GM19099 (cell line): ENCODE data around the gene APBB3.
A peak's percentile ranks its signal among the peaks of the same experiment; 100 is the strongest.

Experiments used
- POLR2A ChIP-seq: IDR thresholded peaks from 3 replicates; pipeline ENCODE4 v1.6.1; 2011; ENCODE audit warnings: low read depth; ENCODE audit not compliant: insufficient read length; ENCODE audit errors: extremely low read depth

The APBB3 gene

GRCh38 chr5:140547508-140548299 lies 16.7 kb downstream of the APBB3 start, which contains the start of gene EIF4EBP3:
Gene EIF4EBP3 (plus strand): TSS chr5:140547662. CDS start chr5:140547738, 76 bp downstream.
- TF ChIP-seq POLR2A: peak; percentile 31

DNA sequence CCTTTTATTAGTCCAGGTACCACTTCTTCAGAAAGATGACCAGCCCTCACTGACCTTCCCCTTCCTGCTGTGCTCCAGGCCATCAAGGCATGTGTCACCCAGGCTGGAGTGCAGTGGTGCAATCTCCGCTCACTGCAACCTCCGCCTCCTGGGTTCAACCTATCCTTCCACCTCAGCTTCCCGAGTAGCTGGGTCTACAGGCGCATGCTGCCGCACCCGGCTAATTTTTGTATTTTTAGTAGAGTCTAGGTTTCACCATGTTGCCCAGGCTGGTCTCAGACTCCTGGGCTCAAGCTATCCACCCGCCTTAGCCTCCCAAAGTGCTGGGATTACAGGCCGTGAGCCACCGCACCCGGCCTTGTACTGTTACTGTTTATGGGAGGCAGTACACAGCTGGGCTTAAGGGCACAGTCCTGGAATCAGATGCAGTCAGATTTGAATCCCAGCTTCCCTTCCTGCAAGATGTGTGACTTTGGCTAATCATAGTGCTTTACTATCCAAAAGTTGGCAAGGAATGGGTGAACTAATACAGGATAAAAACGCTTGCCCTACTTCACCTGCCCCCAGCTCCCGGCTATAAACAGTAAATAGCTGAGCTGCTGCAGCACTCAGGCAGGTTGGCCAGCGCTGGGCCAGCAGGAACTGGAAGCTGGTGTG lies 17.4 kb downstream of the APBB3 start:
- TF ChIP-seq POLR2A: no peak

GRCh38 chr5:140545606-140546005 lies 18.8 kb downstream of the APBB3 start:
- no peak for TF ChIP-seq POLR2A

- no peak for TF ChIP-seq POLR2A
Observed at GRCh38 chr5:140544986-140545385, 19.4 kb downstream of the APBB3 start.

- TF ChIP-seq POLR2A: no peak
Observed at GRCh38 chr5:140542972-140543371, 21.4 kb downstream of the APBB3 start.

- no peak for TF ChIP-seq POLR2A
Observed at GRCh38 chr5:140540227-140540626, 24.2 kb downstream of the APBB3 start.

- no peak for TF ChIP-seq POLR2A
Observed at GRCh38 chr5:140524003-140524402, 40.4 kb downstream of the APBB3 start.

DNA sequence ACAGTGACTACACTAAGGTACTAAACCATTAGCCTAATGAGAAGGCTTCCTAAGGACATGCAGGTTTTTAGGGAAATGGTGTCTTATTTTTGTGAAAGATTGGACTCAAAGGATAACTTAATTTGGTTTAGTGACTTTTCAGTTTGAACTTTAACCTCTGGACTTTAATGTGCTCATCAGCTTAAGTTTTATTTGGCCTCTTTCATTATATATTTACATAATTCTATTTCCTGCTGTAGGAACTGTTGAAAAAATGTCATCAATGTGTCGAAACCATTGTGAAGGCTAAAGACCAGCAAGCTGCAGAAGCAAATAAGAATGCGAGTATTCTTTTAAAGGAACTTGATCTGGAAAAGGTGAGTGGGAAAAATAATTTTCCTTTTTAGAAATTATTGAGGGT lies 51.3 kb downstream of the APBB3 start:
- no peak for TF ChIP-seq POLR2A

GRCh38 chr5:140509898-140510297 lies 54.5 kb downstream of the APBB3 start:
- no peak for TF ChIP-seq POLR2A
